ENCODE measurements around the gene NAA80. TPM values are rescaled to one million over a fixed set of nuclear protein-coding genes. Genes with fewer than 3 reads are reported as not detected.
A peak's percentile ranks its signal among the peaks of the same experiment; 100 is the strongest.

Gene NAA80
- total RNA-seq, 1 donor = 6.5 TPM

GRCh38 chr3:50294492-50295403, 4.5 kb downstream of the NAA80 start:
- Histone ChIP-seq H2AFZ (ENCODE audit: low read length) (no peak overlapping the region), H3K4me2 (ENCODE audit: insufficient read depth, low read length) (no peak overlapping the region), H3K27me3 (ENCODE audit: insufficient read depth, low read length) (no peaks in the 10 kb centered on the region), H3K4me3 (ENCODE audit: insufficient read depth, low read length) (no peak overlapping the region), H3K9me3 (ENCODE audit: low read depth, low read length) (no peaks in the 10 kb centered on the region), H3K36me3 (ENCODE audit: insufficient read depth, low read length) (peaks cover 9% of the 10 kb centered on the region), H3K4me1 (ENCODE audit: insufficient read depth, low read length) (peaks cover 26% of the 10 kb centered on the region), H4K20me1 (ENCODE audit: insufficient read depth, low read length) (no peaks in the 10 kb centered on the region), H3K27ac (ENCODE audit: low read depth, low read length) (no peak overlapping the region), H3K79me2 (ENCODE audit: insufficient read depth, low read length) (peaks cover 36% of the 10 kb centered on the region)
- DNase-seq (ENCODE audit: insufficient read length, low spot score, missing footprints) = no peak
- no peak for TF ChIP-seq CTCF (IDR thresholded peaks at IDR 0.05; ENCODE audit: extremely low read depth, low read depth, low read length)

- no peaks in the 10 kb centered on the region for H3K9me3 ChIP-seq (ENCODE audit: low read depth, low read length)
- H3K4me3 ChIP-seq (ENCODE audit: insufficient read depth, low read length) = no peak overlapping the region
- no peak overlapping the region for H3K4me2 ChIP-seq (ENCODE audit: insufficient read depth, low read length)
- peaks cover 37% of the 10 kb centered on the region for H3K79me2 ChIP-seq (ENCODE audit: insufficient read depth, low read length)
- no peaks in the 10 kb centered on the region for H3K27me3 ChIP-seq (ENCODE audit: insufficient read depth, low read length)
- no peaks in the 10 kb centered on the region for H4K20me1 ChIP-seq (ENCODE audit: insufficient read depth, low read length)
- no peak for TF ChIP-seq CTCF (IDR thresholded peaks at IDR 0.05; ENCODE audit: extremely low read depth, low read depth, low read length)
- peaks cover 23% of the 10 kb centered on the region for H3K4me1 ChIP-seq (ENCODE audit: insufficient read depth, low read length)
- H3K36me3 ChIP-seq (ENCODE audit: insufficient read depth, low read length) = peaks cover 15% of the 10 kb centered on the region
- no peak for DNase-seq (ENCODE audit: insufficient read length, low spot score, missing footprints)
- H2AFZ ChIP-seq (ENCODE audit: low read length) = no peak overlapping the region
- H3K27ac ChIP-seq (ENCODE audit: low read depth, low read length) = no peak overlapping the region
Observed at GRCh38 chr3:50294089-50294488, 5.1 kb downstream of the NAA80 start.

DNA sequence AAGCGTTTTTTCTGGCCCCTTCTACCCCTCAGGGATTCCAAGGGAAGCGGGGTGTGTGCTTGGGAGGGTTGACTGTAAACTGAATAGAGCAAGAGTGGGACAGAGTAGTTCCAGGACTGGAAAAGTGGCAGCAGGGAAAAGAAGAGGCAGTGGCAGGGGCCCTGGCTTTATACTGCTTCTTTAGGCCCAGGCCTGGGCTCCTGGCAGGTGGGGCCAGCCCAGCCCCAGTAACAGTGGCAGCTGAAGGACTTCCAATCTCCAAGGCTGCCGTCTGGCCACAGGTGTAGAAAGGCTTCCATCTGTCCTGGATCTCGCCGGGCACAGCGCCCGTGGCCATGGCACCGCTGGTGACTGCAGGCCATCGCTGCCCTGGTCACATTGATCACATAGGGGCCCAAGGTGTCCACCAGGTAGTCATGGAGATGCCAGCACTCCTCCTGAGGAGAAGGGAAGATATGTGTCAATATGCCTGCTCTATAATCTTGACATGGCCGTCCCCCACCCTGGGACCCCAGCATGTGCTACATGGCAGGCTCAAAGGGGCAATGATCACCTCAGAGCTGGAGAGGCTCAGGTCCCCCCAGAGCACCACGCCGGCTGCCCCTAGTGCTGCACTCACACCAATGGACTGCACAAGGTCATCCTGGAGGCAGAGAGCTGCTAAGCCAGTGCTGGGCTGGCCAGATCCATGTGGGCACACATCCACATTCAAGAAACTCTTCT, 6.0 kb downstream of the NAA80 start:
- no peaks in the 10 kb centered on the region for H3K27me3 ChIP-seq (ENCODE audit: insufficient read depth, low read length)
- peaks cover 17% of the 10 kb centered on the region for H3K4me1 ChIP-seq (ENCODE audit: insufficient read depth, low read length)
- TF ChIP-seq CTCF (IDR thresholded peaks at IDR 0.05; ENCODE audit: extremely low read depth, low read depth, low read length) = no peak
- H3K9me3 ChIP-seq (ENCODE audit: low read depth, low read length) = no peaks in the 10 kb centered on the region
- peak overlapping the region; percentile 96 for H2AFZ ChIP-seq (ENCODE audit: low read length)
- peak overlapping the region; percentile 56 for H3K27ac ChIP-seq (ENCODE audit: low read depth, low read length)
- peak overlapping the region; percentile 81 for H3K4me3 ChIP-seq (ENCODE audit: insufficient read depth, low read length)
- peak overlapping the region; percentile 89 for H3K4me2 ChIP-seq (ENCODE audit: insufficient read depth, low read length)
- H3K36me3 ChIP-seq (ENCODE audit: insufficient read depth, low read length) = peaks cover 23% of the 10 kb centered on the region
- H4K20me1 ChIP-seq (ENCODE audit: insufficient read depth, low read length) = no peaks in the 10 kb centered on the region
- peaks cover 30% of the 10 kb centered on the region for H3K79me2 ChIP-seq (ENCODE audit: insufficient read depth, low read length)
- DNase-seq (ENCODE audit: insufficient read length, low spot score, missing footprints) = no peak

All from osteoblast (primary cell).